ENCODE measurements around the gene LRP1-AS.

LRP1-AS gene

DNA sequence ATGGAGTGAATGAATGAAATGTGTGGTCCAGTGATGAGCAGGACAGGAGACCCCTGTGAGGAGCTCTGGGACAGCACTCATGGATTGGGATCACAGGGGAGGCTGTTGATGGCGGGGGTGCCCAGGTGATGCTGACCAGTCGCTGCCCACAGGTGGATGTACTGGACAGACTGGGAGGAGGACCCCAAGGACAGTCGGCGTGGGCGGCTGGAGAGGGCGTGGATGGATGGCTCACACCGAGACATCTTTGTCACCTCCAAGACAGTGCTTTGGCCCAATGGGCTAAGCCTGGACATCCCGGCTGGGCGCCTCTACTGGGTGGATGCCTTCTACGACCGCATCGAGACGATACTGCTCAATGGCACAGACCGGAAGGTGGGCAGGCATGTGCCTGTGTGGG, 13.3 kb upstream of the LRP1-AS start:
- H3K4me3 Mint-ChIP-seq: no peak overlapping the region
- H3K9me3 Mint-ChIP-seq: no peaks in the 10 kb centered on the region
- no peak for DNase-seq (ENCODE audit: low spot score)
- no peak overlapping the region for H3K27ac Mint-ChIP-seq
- no peaks in the 10 kb centered on the region for H3K36me3 Mint-ChIP-seq (ENCODE audit: low read depth)
- H3K27me3 Mint-ChIP-seq (ENCODE audit: low read depth): no peaks in the 10 kb centered on the region
- peaks cover 7% of the 10 kb centered on the region for H3K4me1 Mint-ChIP-seq (ENCODE audit: low read depth)

DNA sequence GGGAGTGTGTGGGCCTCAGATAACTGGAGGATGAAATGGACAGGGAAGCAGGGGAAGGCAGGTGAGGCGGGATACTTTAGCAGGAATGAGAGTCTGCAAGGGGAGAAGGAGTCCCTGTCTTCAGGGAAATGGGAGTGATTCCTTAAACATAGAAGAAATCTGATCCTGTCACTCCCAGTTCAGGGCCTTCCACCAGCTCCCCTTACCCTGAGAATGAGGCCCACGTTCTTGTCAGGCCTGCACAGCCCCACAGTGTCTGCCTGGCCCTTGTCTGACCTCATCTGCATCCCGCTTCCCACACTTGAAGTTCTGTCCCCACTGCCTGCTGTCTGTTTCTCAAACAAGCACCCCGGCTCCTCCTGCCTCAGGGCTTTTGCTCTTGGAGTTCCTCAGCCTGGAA, 12.6 kb upstream of the LRP1-AS start:
- Mint-ChIP-seq H3K27ac (no peak overlapping the region), H3K27me3 (ENCODE audit: low read depth) (no peaks in the 10 kb centered on the region), H3K4me1 (ENCODE audit: low read depth) (peaks cover 7% of the 10 kb centered on the region), H3K4me3 (no peak overlapping the region), H3K9me3 (no peaks in the 10 kb centered on the region), H3K36me3 (ENCODE audit: low read depth) (no peaks in the 10 kb centered on the region)
- no peak for DNase-seq (ENCODE audit: low spot score)

DNA sequence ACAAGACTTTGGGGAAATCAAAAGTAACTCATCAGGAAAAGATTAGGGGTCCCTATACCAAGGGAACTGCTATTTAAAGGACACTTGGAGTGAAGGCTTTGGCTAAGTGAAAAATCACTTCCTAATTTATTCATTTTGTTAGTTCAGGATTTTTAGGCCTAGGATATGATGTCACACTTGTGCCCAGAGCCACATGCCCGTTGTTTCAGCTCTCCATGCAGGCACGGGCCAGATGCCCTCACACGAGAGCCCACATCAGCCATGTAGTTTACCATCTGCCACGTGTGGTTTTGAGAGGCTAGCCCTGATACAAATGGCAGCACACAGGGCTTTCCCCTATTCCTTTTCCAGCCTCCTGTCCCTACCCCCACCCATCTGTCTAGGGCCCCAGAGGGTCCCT, 11.9 kb upstream of the LRP1-AS start:
- Mint-ChIP-seq H3K4me3 (no peak overlapping the region), H3K27ac (no peak overlapping the region)

DNA sequence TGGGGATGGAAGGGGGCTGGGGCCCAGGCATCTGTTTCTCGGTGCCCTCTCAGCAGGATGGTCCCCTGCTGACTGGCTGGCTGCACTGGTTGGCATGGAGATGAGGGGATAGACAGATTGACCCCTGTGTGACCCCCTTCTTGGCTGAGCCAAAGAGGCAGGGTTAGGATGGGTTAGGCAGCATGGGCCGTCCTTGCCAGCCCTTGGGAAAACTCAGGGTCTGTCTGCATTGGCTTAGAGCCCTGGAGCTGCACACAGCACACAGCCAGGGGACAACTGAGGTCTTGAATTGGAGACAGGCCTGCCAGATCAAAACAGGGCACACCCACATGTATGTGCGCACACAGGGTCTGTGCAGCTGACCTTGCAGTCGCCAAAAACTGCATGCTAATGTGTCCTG, 11.2 kb upstream of the LRP1-AS start:
- no peaks in the 10 kb centered on the region for H3K36me3 Mint-ChIP-seq (ENCODE audit: low read depth)
- no peak overlapping the region for H3K4me3 Mint-ChIP-seq
- H3K9me3 Mint-ChIP-seq: no peaks in the 10 kb centered on the region
- no peak overlapping the region for H3K27ac Mint-ChIP-seq
- no peaks in the 10 kb centered on the region for H3K27me3 Mint-ChIP-seq (ENCODE audit: low read depth)
- no peak for DNase-seq (ENCODE audit: low spot score)
- peaks cover 7% of the 10 kb centered on the region for H3K4me1 Mint-ChIP-seq (ENCODE audit: low read depth)

More for the DNA sequence above, 11.9 kb upstream of the LRP1-AS start:
- no peaks in the 10 kb centered on the region for H3K36me3 Mint-ChIP-seq (ENCODE audit: low read depth)
- no peak for DNase-seq (ENCODE audit: low spot score)
- no peaks in the 10 kb centered on the region for H3K9me3 Mint-ChIP-seq
- H3K4me1 Mint-ChIP-seq (ENCODE audit: low read depth): peaks cover 7% of the 10 kb centered on the region
- no peaks in the 10 kb centered on the region for H3K27me3 Mint-ChIP-seq (ENCODE audit: low read depth)

DNA sequence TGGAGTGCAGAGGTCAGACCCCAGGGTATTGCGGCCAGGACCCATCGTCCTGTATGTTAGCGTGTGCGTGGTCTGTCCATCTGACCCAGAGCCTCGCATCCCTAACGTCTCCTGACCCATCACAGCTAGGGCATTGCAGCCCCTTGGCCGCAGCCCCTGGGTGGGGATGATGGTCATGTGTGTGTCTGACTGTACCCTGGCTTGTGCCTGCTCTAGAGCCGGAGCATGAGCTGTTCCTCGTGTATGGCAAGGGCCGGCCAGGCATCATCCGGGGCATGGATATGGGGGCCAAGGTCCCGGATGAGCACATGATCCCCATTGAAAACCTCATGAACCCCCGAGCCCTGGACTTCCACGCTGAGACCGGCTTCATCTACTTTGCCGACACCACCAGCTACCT, 10.8 kb upstream of the LRP1-AS start:
- peaks cover 7% of the 10 kb centered on the region for H3K4me1 Mint-ChIP-seq (ENCODE audit: low read depth)
- H3K36me3 Mint-ChIP-seq (ENCODE audit: low read depth): no peaks in the 10 kb centered on the region
- no peak for DNase-seq (ENCODE audit: low spot score)
- no peaks in the 10 kb centered on the region for H3K27me3 Mint-ChIP-seq (ENCODE audit: low read depth)
- H3K27ac Mint-ChIP-seq: no peak overlapping the region
- no peaks in the 10 kb centered on the region for H3K9me3 Mint-ChIP-seq
- no peak overlapping the region for H3K4me3 Mint-ChIP-seq

DNA sequence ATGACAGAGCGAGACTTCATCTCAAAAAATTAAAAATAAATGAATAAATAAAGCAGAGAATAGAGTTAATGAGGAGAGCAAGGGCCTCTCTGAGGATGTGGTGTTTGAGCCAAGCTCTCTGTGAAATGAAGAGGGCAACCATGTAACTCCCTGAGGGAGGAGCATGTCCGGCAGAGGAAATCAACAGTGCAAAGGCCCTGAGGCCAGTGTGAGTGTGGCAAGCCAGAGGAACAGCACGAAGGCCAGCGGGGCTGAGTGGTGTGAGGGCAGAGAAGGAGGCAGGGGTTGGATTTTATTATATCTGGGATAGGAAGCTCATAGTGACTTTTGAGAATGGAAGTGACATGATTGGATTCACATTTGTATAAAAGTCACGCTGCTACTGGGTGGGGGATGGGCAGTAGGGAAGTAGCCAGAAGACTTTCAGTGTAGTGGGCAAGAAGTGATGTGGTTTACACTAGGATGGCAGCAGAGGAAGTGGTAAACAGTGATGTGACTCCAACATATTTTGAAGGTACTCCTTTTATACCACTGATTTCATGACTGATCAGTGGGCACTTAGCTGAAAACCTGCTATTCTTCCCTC, 10.3 kb upstream of the LRP1-AS start:
- Mint-ChIP-seq H3K36me3 (ENCODE audit: low read depth) (no peaks in the 10 kb centered on the region), H3K4me1 (ENCODE audit: low read depth) (peaks cover 7% of the 10 kb centered on the region)

DNA sequence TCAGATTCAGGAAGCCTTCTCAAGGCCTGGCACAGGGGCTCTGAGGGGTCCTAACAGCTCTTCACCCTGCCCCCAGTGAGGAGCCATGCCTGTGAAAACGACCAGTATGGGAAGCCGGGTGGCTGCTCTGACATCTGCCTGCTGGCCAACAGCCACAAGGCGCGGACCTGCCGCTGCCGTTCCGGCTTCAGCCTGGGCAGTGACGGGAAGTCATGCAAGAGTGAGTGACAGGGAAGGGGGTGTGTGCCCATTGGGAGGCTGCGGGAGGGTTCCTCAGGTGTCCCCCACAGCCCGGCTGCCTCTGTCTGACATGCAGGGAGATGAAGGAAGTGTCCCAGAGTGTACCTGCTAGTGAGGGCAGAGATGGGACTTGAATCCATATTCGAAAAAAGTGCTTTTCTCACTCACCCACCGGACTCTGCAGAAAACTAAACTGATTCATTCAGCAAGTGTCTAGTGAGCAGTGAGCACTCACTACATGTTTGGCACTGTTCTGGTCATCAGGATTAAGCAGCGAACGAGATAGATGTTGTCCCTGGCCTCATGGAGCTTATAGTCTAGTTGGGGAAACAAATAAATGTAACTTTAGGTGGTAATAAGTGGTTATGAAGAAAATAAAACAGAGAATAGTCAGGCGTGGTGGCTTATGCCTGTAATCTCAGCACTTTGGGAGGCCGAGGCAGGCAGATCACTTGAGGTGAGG, 9.4 kb upstream of the LRP1-AS start:
- Mint-ChIP-seq H3K27ac (no peak overlapping the region), H3K36me3 (ENCODE audit: low read depth) (no peaks in the 10 kb centered on the region), H3K9me3 (no peaks in the 10 kb centered on the region), H3K4me1 (ENCODE audit: low read depth) (peaks cover 7% of the 10 kb centered on the region), H3K4me3 (no peak overlapping the region), H3K27me3 (ENCODE audit: low read depth) (no peaks in the 10 kb centered on the region)
- DNase-seq (ENCODE audit: low spot score): no peak

More for the DNA sequence above, 10.3 kb upstream of the LRP1-AS start:
- H3K4me3 Mint-ChIP-seq: no peak overlapping the region
- no peaks in the 10 kb centered on the region for H3K27me3 Mint-ChIP-seq (ENCODE audit: low read depth)
- DNase-seq (ENCODE audit: low spot score): no peak
- no peak overlapping the region for H3K27ac Mint-ChIP-seq
- H3K9me3 Mint-ChIP-seq: no peaks in the 10 kb centered on the region

DNA sequence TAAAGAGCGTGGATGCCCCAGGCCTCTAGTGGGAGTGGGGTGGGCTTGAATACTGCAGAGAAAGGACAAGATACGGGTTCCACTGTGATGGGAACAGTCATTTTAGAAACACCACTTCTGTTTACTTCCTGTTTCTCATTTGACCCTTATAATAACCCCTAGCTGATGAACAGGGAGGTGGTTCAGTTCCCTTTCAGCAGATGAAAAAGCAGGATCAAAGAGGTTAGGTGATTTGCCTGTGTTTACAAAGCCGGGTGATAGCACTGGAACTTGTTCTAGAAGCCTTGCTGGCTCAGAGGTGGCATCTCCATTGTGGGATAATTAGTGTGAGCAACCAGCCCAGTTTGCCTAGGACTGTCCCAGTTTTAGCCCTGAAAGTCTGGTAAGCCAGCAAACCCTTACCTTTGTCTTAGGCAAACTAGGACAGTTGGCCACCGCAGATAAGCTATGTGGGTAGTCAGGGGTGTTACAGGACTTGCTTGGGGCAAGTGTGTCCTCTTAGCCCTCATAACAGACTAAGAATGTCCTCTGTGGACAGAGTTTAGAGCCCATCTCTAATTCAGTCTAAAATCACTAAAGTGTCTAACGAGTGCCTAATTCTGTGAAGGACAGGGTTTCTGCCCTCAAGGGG, 7.5 kb upstream of the LRP1-AS start:
- Mint-ChIP-seq H3K4me3 (no peak overlapping the region), H3K27me3 (ENCODE audit: low read depth) (no peaks in the 10 kb centered on the region), H3K9me3 (no peaks in the 10 kb centered on the region), H3K36me3 (ENCODE audit: low read depth) (no peaks in the 10 kb centered on the region), H3K4me1 (ENCODE audit: low read depth) (peaks cover 7% of the 10 kb centered on the region), H3K27ac (no peak overlapping the region)
- DNase-seq (ENCODE audit: low spot score): no peak

DNA sequence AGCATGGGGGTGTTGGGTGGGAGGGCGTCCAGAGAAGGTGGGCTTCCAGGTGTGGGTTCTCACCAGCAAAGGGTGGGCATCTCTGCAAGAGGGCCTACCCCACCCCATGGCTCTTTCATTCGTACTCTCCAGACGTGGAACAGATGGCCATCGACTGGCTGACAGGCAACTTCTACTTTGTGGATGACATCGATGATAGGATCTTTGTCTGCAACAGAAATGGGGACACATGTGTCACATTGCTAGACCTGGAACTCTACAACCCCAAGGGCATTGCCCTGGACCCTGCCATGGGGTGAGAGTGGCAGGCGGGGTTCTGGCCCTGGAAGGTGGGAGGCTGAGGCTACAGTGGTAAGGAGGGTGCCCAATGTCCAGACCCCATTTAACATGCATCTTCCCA, 6.7 kb upstream of the LRP1-AS start:
- no peak for DNase-seq (ENCODE audit: low spot score)
- no peak overlapping the region for H3K4me3 Mint-ChIP-seq
- no peaks in the 10 kb centered on the region for H3K27me3 Mint-ChIP-seq (ENCODE audit: low read depth)
- H3K27ac Mint-ChIP-seq: no peak overlapping the region
- H3K4me1 Mint-ChIP-seq (ENCODE audit: low read depth): peaks cover 7% of the 10 kb centered on the region
- no peaks in the 10 kb centered on the region for H3K9me3 Mint-ChIP-seq
- H3K36me3 Mint-ChIP-seq (ENCODE audit: low read depth): no peaks in the 10 kb centered on the region

DNA sequence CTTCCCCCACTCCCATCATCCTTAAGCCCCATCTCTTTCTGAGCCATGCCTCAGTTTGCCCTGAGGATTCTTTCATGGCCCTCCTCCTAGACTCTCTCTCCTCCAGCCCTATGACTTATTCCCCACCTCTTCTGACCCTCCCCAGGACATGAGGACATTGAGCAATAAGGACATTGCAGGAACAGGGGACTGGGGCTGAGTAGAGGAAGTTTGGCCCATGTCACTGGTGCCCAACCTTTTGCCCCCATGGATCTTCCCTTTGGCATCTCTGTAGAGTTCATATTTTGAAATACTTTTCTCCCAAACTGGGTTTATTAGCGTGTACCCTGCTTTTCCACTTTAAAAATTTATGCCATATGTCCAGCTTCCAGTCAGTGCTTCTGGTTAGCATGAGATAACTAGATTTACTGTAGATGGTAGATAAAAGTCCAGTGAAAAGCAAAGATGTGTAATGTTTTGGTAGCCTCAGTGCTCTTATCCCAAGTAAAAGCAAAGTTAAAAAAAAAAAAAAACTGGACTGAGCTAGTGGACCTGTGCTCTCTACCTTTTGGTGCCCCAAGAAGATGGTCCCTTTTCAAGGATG, 6.1 kb upstream of the LRP1-AS start:
- Mint-ChIP-seq H3K27me3 (ENCODE audit: low read depth) (no peaks in the 10 kb centered on the region), H3K36me3 (ENCODE audit: low read depth) (no peaks in the 10 kb centered on the region), H3K4me1 (ENCODE audit: low read depth) (peaks cover 7% of the 10 kb centered on the region), H3K4me3 (no peak overlapping the region), H3K27ac (no peak overlapping the region), H3K9me3 (no peaks in the 10 kb centered on the region)
- no peak for DNase-seq (ENCODE audit: low spot score)

DNA sequence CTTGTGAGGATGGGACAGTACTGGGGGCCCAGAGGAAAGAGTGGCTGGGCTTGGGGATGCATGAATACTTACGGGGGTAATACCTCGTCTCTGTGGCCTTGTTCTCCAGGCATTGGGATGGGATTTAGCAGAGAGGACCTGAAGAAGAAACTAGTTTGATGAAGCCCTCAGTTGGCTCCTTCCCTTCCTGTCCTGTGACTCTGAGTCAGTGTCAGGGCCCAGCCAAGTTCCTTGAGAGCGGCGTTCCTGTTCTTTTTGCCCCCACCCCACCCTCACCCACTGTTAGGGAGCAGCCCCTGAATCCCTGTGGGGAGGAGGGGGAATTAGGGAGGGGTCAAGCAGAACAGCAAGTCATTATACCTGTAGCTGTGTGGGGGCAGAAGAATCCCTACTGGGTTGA, 5.2 kb upstream of the LRP1-AS start:
- H3K27me3 Mint-ChIP-seq (ENCODE audit: low read depth): no peaks in the 10 kb centered on the region
- H3K27ac Mint-ChIP-seq: no peak overlapping the region
- DNase-seq (ENCODE audit: low spot score): no peak
- no peaks in the 10 kb centered on the region for H3K36me3 Mint-ChIP-seq (ENCODE audit: low read depth)
- H3K9me3 Mint-ChIP-seq: no peaks in the 10 kb centered on the region
- peaks cover 2% of the 10 kb centered on the region for H3K4me1 Mint-ChIP-seq (ENCODE audit: low read depth)
- H3K4me3 Mint-ChIP-seq: no peak overlapping the region

DNA sequence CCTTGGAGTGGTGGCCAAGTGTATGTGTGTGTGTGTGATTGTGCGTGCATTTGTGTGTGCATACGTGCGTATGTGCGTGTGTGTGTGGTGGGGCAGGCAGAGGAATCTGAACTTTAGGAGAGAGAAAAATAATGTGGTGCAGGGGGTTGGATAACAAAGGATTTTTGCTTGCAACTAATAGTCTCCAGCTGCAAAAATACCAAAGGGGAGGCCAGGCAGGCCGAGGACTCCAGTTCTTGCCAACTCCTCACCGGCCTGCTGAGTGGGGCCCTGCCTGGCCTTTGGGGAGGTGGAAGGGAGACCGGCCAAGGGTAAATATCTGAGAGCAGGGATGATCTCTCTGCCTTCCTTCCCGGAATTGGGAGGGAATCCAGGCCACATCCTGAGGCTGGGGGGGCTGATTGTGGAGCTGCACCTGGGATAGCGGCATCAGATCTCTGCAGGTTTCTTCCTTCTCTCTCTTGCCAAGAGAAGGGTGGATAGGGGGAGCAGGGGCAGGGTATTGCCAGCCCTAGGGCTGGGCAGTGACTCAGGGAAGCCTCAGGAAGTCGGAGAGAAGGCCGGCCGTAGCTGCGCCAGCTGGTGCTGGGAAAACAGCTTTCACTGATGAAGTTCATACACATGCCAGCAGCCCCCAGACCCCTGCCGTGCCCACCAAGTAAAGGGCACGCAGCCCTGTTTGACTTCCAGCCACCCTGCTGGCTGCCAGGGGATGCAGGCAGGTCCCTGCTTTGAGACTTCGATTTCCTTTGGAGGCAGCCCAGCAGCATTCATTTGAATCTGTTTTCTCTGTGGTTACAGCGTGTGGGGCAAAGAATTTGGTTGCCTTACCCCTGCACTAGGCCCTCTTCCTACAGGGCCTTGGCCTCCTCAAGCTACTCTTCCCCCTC, 4.6 kb upstream of the LRP1-AS start:
- Mint-ChIP-seq H3K36me3 (ENCODE audit: low read depth) (no peaks in the 10 kb centered on the region), H3K27ac (no peak overlapping the region), H3K4me3 (no peak overlapping the region), H3K4me1 (ENCODE audit: low read depth) (no peaks in the 10 kb centered on the region), H3K9me3 (no peaks in the 10 kb centered on the region), H3K27me3 (ENCODE audit: low read depth) (no peaks in the 10 kb centered on the region)
- DNase-seq (ENCODE audit: low spot score): no peak

DNA sequence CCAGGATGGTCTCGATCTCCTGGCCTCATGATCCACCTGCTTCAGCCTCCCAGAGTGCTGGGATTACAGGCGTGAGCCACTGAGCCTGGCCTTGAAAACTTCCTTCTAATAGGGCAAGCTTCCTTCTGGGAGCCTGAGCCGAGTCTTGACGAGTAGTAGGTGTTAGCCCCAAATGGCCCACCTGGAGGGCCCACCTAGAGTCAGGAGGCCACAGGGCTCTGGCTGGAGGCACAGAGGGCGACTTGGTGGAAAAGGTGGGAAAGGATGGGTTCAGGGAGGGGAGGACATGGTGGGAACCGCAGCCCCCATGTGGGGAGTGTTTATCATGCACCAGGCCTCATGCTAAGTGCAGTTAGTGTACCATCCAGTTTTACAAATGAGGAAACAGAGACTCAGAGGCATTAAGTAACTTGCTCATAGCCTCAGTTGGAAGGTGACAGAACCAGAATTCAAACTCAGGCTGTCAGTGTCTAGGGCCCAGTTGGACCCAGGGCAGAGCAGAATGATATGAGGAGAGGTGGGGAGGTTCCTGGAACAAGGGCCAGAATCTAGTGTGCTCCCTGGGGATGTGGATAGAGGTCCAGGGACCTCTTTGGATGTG, 3.1 kb upstream of the LRP1-AS start:
- Mint-ChIP-seq H3K4me1 (ENCODE audit: low read depth) (no peaks in the 10 kb centered on the region), H3K27ac (no peak overlapping the region), H3K4me3 (no peak overlapping the region), H3K36me3 (ENCODE audit: low read depth) (no peaks in the 10 kb centered on the region), H3K9me3 (no peaks in the 10 kb centered on the region), H3K27me3 (ENCODE audit: low read depth) (no peaks in the 10 kb centered on the region)
- no peak for DNase-seq (ENCODE audit: low spot score)

Measured in T-helper 2 cell treated with Interferon-gamma antibody and Interleukin-4, amounts not matched to agents 5 μg/mL and 100 μg/mL, for 36 hours (primary cell).